SU-DHL-6 (cell line): ENCODE measurements around the gene POLG2.

Source experiments
- EZH2phosphoT487 ChIP-seq: fragments of 200-600 bp; sonication (generic), shearing (Covaris generic); conservative IDR thresholded peaks from 2 replicates; pipeline ENCODE4 v1.6.1; 2018; ENCODE audit warnings: mild to moderate bottlenecking, antibody characterized with exemption, low read length, moderate library complexity, mixed read lengths
- TF ChIP-seq, protein P1 (sequence below): fragments of 200-600 bp; sonication (generic); IDR thresholded peaks from one replicate; pipeline ENCODE4 v1.5.1; 2017; ENCODE audit warnings: antibody characterized with exemption, mild to moderate bottlenecking, low read length, moderate library complexity; ENCODE audit not compliant: insufficient read depth, poor library complexity, severe bottlenecking

DNA sequence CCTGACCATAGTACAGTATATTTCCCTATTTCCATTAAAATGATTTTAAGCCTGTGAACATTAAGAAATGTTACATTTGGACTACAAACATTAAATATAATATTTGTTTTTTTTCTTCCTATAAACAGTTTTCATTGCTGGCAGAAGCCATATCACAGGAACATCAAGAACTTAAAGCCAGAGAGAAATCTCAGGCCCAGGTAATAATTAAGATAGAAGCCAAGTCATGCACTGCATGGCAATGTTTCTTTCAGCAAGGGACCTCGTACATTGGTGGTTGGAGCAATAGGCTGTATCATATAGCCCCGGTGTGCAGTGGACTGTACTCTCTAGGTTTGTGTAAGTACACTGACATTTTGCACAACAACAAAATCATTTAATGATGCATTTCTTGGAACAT lies 40.1 kb upstream of the POLG2 start:
- TF ChIP-seq, protein P1, sequence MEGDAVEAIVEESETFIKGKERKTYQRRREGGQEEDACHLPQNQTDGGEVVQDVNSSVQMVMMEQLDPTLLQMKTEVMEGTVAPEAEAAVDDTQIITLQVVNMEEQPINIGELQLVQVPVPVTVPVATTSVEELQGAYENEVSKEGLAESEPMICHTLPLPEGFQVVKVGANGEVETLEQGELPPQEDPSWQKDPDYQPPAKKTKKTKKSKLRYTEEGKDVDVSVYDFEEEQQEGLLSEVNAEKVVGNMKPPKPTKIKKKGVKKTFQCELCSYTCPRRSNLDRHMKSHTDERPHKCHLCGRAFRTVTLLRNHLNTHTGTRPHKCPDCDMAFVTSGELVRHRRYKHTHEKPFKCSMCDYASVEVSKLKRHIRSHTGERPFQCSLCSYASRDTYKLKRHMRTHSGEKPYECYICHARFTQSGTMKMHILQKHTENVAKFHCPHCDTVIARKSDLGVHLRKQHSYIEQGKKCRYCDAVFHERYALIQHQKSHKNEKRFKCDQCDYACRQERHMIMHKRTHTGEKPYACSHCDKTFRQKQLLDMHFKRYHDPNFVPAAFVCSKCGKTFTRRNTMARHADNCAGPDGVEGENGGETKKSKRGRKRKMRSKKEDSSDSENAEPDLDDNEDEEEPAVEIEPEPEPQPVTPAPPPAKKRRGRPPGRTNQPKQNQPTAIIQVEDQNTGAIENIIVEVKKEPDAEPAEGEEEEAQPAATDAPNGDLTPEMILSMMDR: no peak
- no peak for TF ChIP-seq EZH2phosphoT487
